Myocyte (in vitro differentiated cells): ENCODE results near the gene FNDC5. TPM values are rescaled to one million over a fixed set of nuclear protein-coding genes. Genes with fewer than 3 reads are reported as not detected.

Experiments
- DNase-seq: peaks from one replicate; pipeline ENCODE4 v3.0.0-alpha.2; 2012; ENCODE audit warnings: low read depth
- total RNA-seq: library from RNA; depleted of rRNA; stranded (reverse); fragments of >200 nt; gene quantifications from 2 replicates; pipeline ENCODE4 v1.2.3, GENCODE V29; 2014

Gene FNDC5
- total RNA-seq, 1 donor from 2014 or later, result 392 TPM

DNA sequence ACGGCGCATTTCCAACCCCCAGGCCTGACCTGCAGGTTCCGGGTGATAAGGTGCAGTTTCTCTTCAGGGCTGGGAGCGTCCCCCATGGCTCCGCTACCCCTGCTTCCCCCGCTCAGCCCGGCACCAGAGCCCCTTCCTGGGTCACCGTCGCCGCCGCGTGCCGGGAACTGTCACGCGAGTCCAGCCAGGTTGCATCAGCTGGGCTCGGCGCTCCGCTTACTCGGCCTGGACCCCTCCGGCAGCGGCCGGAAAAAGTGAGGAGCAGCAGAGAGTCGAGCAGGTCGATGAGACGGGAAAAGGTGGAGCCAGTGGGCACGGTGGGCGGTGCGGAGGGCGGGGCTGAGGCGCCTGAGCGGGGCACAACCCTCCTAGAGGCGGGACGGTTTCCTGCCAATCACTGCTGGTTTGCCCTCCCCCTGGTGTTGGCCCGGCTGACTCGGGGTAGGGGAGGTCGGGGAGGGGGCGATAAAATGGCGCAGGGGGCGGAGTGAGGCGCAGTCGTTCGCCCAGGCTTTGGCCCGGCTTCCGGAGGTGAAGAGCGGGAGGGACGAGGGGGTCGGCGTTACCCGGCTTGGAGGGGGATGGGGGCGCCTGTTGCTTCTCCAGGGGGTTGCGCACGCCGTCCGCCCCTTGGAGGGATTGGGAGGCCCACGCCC, 53.4 kb downstream of the FNDC5 start, which contains the start of the genes S100PBP and YARS1:
Gene S100PBP (plus strand): TSS at position 495 of the 656 bp plus-strand sequence. CDS start 8,447 bp downstream, outside the sequence.
Gene YARS1 (minus strand): TSS at position 200 of the 656 bp plus-strand sequence. CDS start 114 bp downstream, at position 86.
- peak; percentile 99 for DNase-seq

DNA sequence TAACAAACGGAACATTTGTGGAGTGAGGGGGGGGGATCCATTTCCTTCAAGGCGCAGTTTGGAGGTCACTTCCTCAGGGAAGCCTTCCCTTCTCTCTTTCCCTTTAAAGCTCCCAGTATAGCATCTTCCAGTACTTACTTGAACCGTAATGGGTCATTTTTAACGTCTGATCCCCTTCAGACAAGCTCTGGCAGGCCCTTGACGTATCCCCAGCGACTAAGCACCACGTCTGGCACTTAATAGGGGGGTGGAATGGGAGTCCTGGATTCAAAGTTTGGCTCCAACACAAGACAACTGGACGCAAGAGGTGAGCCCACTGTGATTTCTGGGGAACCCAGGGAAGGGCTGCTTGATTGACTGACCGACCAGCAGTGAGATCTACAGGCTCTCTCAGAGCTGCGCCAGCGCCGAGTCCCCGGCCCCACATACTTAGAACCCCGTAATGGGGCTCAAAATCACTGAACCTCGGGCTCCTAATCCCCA, 54.0 kb downstream of the FNDC5 start:
- peak; percentile 54 for DNase-seq

GRCh38 chr1:32813941-32814739, 56.6 kb downstream of the FNDC5 start:
- no peak for DNase-seq

Other genes starting within 250 kb of the FNDC5 start
- gene ZBTB8OS, start 220.4 kb downstream of the FNDC5 start, total RNA-seq, result 42.9 and 44.4 TPM in 2 replicates
- 161 and 193 TPM in 2 replicates for gene RBBP4, start 219.7 kb downstream of the FNDC5 start, total RNA-seq
- gene SYNC, start 168.1 kb downstream of the FNDC5 start, total RNA-seq, result 131 and 152 TPM in 2 replicates
- 76.2 and 79.9 TPM in 2 replicates for gene YARS1, start 53.6 kb downstream of the FNDC5 start, total RNA-seq
- gene S100PBP, start 53.3 kb downstream of the FNDC5 start, total RNA-seq, result 18.4 and 27.9 TPM in 2 replicates
- gene HPCA, start 15.6 kb upstream of the FNDC5 start, total RNA-seq, result 0.88 TPM in 1 of 2 replicates, not detected in the other
- gene TMEM54, start 30.5 kb upstream of the FNDC5 start, total RNA-seq, result 28.3 and 44.2 TPM in 2 replicates
- gene RNF19B, start 93.9 kb upstream of the FNDC5 start, total RNA-seq, result 14.9 and 23.4 TPM in 2 replicates
- gene AK2, start 166.0 kb upstream of the FNDC5 start, total RNA-seq, result 127 and 166 TPM in 2 replicates
- 5.3 and 10.7 TPM in 2 replicates for gene AZIN2, start 210.2 kb upstream of the FNDC5 start, total RNA-seq